Measurements from ENCODE around the gene PDGFB.

Gene PDGFB

DNA sequence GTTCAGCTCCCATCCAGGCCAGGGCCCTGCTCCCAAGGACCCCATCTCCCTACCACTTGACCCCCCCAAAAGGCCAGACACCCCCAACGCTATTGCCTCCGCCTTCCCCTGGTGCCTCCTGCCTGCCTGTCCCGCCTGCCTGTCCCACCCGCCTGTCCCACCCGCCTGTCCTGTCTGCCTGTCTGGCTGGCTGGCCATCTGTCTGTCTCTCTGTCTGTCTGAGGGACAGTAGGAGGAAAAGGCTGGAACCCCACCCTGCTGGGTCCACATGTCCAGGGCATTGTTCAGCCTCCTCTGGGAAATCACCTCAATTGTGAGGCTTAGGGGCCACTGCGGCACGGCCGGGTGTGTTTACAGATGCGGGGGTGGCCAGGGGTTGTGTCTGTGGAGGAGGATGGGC, 67.0 kb downstream of the PDGFB start:
- H3K27ac ChIP-seq (ENCODE audit: low read depth, low read length), result peak overlapping the region; percentile 90
- no peaks in the 10 kb centered on the region for H3K79me2 ChIP-seq (ENCODE audit: control insufficient read depth, insufficient read depth, low read length, unreplicated experiment)
- no peaks in the 10 kb centered on the region for H3K36me3 ChIP-seq (ENCODE audit: insufficient read depth, low read length)
- no peaks in the 10 kb centered on the region for H3K27me3 ChIP-seq (ENCODE audit: insufficient read depth, low read length)
- peaks cover 55% of the 10 kb centered on the region for H3K4me1 ChIP-seq (ENCODE audit: control insufficient read depth, insufficient read depth, low read length, unreplicated experiment)
- H3K4me3 ChIP-seq (ENCODE audit: low read depth, low read length), result no peak overlapping the region
- H2AFZ ChIP-seq (ENCODE audit: low read length, unreplicated experiment), result no peak overlapping the region

DNA sequence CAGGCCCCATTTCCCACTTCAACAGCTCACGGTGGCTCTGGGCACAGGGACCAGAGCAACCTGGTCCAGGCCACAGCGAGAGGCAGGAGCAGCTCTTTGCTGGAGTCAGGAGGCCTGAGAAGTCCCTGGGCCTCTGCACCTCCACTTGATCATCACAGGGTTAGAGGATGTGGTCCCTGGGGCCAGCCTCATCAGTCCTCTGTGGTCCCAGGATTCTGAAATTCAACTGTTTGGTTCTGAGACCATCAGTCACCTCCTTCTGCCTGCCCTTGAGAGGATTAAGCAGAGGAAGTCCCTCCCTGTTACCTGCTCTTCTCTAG, 67.4 kb downstream of the PDGFB start:
- Histone ChIP-seq H3K36me3 (ENCODE audit: insufficient read depth, low read length) (no peaks in the 10 kb centered on the region), H3K27ac (ENCODE audit: low read depth, low read length) (peak overlapping the region; percentile 90), H3K4me1 (ENCODE audit: control insufficient read depth, insufficient read depth, low read length, unreplicated experiment) (peaks cover 55% of the 10 kb centered on the region), H2AFZ (ENCODE audit: low read length, unreplicated experiment) (peak overlapping the region; percentile 14), H3K79me2 (ENCODE audit: control insufficient read depth, insufficient read depth, low read length, unreplicated experiment) (no peaks in the 10 kb centered on the region), H3K27me3 (ENCODE audit: insufficient read depth, low read length) (no peaks in the 10 kb centered on the region), H3K4me3 (ENCODE audit: low read depth, low read length) (no peak overlapping the region)

- Histone ChIP-seq H3K79me2 (ENCODE audit: control insufficient read depth, insufficient read depth, low read length, unreplicated experiment) (no peaks in the 10 kb centered on the region), H3K27me3 (ENCODE audit: insufficient read depth, low read length) (no peaks in the 10 kb centered on the region), H3K27ac (ENCODE audit: low read depth, low read length) (peak overlapping the region; percentile 90), H3K4me3 (ENCODE audit: low read depth, low read length) (no peak overlapping the region), H3K4me1 (ENCODE audit: control insufficient read depth, insufficient read depth, low read length, unreplicated experiment) (peaks cover 55% of the 10 kb centered on the region), H3K36me3 (ENCODE audit: insufficient read depth, low read length) (no peaks in the 10 kb centered on the region), H2AFZ (ENCODE audit: low read length, unreplicated experiment) (no peak overlapping the region)
Observed at GRCh38 chr22:39176714-39177455, 67.9 kb downstream of the PDGFB start.

GRCh38 chr22:39176143-39176713, 68.6 kb downstream of the PDGFB start:
- Histone ChIP-seq H3K4me3 (ENCODE audit: low read depth, low read length) (no peak overlapping the region), H3K4me1 (ENCODE audit: control insufficient read depth, insufficient read depth, low read length, unreplicated experiment) (peaks cover 55% of the 10 kb centered on the region), H3K36me3 (ENCODE audit: insufficient read depth, low read length) (no peaks in the 10 kb centered on the region), H3K27ac (ENCODE audit: low read depth, low read length) (peak overlapping the region; percentile 90), H3K79me2 (ENCODE audit: control insufficient read depth, insufficient read depth, low read length, unreplicated experiment) (no peaks in the 10 kb centered on the region), H3K27me3 (ENCODE audit: insufficient read depth, low read length) (no peaks in the 10 kb centered on the region), H2AFZ (ENCODE audit: low read length, unreplicated experiment) (no peak overlapping the region)

DNA sequence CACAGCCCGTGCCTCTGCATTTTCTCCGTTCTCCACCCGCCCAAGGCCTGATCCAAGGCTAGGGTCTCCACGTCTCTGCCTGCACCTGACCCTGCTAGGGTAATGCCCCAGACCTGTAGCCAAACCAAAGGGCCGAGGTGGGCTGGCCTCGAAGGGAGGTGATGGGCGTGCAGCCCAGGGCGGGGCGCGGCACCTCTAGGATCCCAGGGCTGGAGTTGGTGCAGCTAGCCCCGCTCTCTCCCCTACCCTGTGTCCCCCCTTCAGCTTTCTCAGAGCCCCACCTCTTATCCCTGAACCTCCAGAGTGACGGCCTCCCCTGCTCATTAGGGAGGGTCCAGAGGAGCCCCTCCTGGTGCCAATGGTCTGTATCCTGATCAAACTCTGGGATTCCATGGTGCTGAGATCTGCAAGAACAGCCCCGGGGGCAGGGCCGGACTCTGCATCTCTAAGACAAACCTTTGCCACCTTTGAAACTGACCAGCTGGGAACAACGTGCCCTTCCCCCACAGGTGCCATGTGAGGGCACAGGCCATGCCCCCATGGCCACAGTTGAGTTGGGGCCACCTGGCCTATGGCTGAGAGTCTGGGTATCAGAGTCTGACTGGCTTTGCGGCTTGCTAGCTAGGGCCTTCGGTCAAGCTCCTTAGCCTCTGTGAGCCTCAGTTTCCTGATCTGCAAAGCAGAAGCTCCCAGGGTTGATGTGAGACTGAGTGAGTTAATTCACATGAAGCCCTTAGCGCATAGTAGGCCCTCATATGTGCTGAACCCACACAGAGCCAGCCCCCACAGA, 69.2 kb downstream of the PDGFB start:
- Histone ChIP-seq H3K4me1 (ENCODE audit: control insufficient read depth, insufficient read depth, low read length, unreplicated experiment) (peaks cover 59% of the 10 kb centered on the region), H3K4me3 (ENCODE audit: low read depth, low read length) (no peak overlapping the region), H3K27ac (ENCODE audit: low read depth, low read length) (peak overlapping the region; percentile 90)

GRCh38 chr22:39174498-39175352, 70.1 kb downstream of the PDGFB start:
- Histone ChIP-seq H3K36me3 (ENCODE audit: insufficient read depth, low read length) (no peaks in the 10 kb centered on the region), H3K27ac (ENCODE audit: low read depth, low read length) (peak overlapping the region; percentile 90), H3K27me3 (ENCODE audit: insufficient read depth, low read length) (no peaks in the 10 kb centered on the region), H2AFZ (ENCODE audit: low read length, unreplicated experiment) (no peak overlapping the region), H3K79me2 (ENCODE audit: control insufficient read depth, insufficient read depth, low read length, unreplicated experiment) (no peaks in the 10 kb centered on the region), H3K4me3 (ENCODE audit: low read depth, low read length) (no peak overlapping the region), H3K4me1 (ENCODE audit: control insufficient read depth, insufficient read depth, low read length, unreplicated experiment) (peaks cover 59% of the 10 kb centered on the region)

More for the DNA sequence above, 69.2 kb downstream of the PDGFB start:
- no peaks in the 10 kb centered on the region for H3K79me2 ChIP-seq (ENCODE audit: control insufficient read depth, insufficient read depth, low read length, unreplicated experiment)
- H3K27me3 ChIP-seq (ENCODE audit: insufficient read depth, low read length), result no peaks in the 10 kb centered on the region
- H2AFZ ChIP-seq (ENCODE audit: low read length, unreplicated experiment), result no peak overlapping the region
- no peaks in the 10 kb centered on the region for H3K36me3 ChIP-seq (ENCODE audit: insufficient read depth, low read length)

DNA sequence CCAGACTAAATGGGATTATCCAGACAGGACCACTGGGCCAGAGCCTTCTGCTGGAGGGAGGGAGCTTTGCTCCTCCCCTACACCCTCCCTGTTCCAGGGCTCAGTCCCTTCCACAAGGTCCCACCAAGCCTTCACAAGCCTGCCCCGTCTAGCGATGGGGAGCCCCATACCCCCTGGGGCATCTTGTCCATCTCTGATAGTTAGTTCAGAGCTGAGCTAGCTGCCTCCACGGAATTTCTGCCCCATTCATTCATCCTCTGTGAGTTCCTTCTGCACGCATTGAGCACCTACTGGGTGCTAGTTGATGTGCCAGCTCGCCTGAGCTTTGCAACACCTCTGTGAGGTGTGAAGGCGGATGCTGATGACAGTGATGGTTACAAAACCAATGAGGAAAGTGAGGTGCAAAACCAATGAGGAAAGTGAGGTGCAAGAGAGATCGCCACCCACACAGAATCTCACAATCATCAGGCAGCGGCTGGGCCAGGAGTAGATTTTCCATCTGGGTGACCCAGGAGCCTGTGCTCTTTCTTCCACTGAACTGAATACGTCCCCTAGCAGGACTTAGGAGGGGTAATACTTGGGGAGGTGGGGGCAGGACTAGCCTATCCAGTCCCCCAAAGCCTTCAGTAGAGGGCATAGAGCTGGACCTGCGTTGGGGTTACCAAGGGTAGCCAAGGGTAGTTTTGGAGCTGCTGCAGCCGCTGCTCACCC, 70.8 kb downstream of the PDGFB start:
- Histone ChIP-seq H3K27me3 (ENCODE audit: insufficient read depth, low read length) (no peaks in the 10 kb centered on the region), H3K27ac (ENCODE audit: low read depth, low read length) (peak overlapping the region; percentile 90), H3K79me2 (ENCODE audit: control insufficient read depth, insufficient read depth, low read length, unreplicated experiment) (no peaks in the 10 kb centered on the region), H2AFZ (ENCODE audit: low read length, unreplicated experiment) (no peak overlapping the region), H3K4me1 (ENCODE audit: control insufficient read depth, insufficient read depth, low read length, unreplicated experiment) (peaks cover 59% of the 10 kb centered on the region), H3K4me3 (ENCODE audit: low read depth, low read length) (no peak overlapping the region), H3K36me3 (ENCODE audit: insufficient read depth, low read length) (no peaks in the 10 kb centered on the region)
